NCI-H146 (cell line): Measurements from ENCODE around the gene GRHPR.

ENCODE experiments used
- DNase-seq: peaks from one replicate; lab custom pipeline; 2025; lab: John Stamatoyannopoulos, UW

GRHPR gene

GRCh38 chr9:37485389-37486255 is 63.1 kb downstream of the GRHPR start, which contains the start of gene POLR1E:
Gene POLR1E (plus strand): TSS chr9:37485948. CDS start chr9:37486048, 100 bp downstream.
- DNase-seq, result peak; percentile 98

- no peak for DNase-seq
Observed at GRCh38 chr9:37486256-37486615, 63.7 kb downstream of the GRHPR start.
